Mammary epithelial cell (primary cell): Measurements from ENCODE around the gene TBRG4.

Source experiments
- EZH2 ChIP-seq: IDR thresholded peaks from 2 replicates; pipeline ENCODE4 v1.6.1; 2012; ENCODE audit warnings: low read length, inconsistent platforms, borderline replicate concordance
- TF ChIP-seq, protein P1 (sequence below), 2 donors: IDR thresholded peaks in 1 of 2; conservative IDR thresholded peaks in 1 of 2; 2 replicates each; pipeline ENCODE4 v1.5.1; 2011 to 2012; ENCODE audit warnings: inconsistent platforms in 2 of 2, low read length in 2 of 2, mild to moderate bottlenecking in 2 of 2, control low read depth in 1 of 2, low read depth in 1 of 2; ENCODE audit not compliant: insufficient read depth in 1 of 2; ENCODE audit errors: extremely low read depth in 1 of 2

DNA sequence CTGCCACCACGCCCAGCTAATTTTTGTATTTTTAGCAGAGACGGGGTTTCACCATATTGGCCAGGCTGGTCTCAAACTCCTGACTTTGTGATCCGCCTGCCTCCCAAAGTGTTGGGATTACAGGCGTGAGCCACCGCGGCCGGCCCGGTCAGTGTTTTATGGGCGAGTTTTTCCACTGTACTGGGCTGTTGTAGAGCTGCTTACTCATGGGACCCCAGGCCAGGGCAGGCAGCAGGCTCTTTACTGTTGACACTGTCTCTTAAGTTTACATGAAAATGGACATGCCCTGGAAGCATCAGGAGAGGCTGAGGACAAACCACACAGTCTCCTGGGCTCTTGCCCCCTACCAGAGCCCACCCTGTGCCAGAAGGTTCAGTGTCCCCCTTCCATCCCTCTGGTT, 33.9 kb downstream of the TBRG4 start:
- TF ChIP-seq EZH2 = no peak
- TF ChIP-seq, protein P1, sequence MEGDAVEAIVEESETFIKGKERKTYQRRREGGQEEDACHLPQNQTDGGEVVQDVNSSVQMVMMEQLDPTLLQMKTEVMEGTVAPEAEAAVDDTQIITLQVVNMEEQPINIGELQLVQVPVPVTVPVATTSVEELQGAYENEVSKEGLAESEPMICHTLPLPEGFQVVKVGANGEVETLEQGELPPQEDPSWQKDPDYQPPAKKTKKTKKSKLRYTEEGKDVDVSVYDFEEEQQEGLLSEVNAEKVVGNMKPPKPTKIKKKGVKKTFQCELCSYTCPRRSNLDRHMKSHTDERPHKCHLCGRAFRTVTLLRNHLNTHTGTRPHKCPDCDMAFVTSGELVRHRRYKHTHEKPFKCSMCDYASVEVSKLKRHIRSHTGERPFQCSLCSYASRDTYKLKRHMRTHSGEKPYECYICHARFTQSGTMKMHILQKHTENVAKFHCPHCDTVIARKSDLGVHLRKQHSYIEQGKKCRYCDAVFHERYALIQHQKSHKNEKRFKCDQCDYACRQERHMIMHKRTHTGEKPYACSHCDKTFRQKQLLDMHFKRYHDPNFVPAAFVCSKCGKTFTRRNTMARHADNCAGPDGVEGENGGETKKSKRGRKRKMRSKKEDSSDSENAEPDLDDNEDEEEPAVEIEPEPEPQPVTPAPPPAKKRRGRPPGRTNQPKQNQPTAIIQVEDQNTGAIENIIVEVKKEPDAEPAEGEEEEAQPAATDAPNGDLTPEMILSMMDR (conservative IDR thresholded peaks at IDR 0.05 in 1 of 2, IDR thresholded peaks at IDR 0.05 in 1 of 2; ENCODE audit: extremely low read depth in 1 of 2, insufficient read depth in 1 of 2, low read depth in 1 of 2, low read length in 2 of 2) = no peak
